ENCODE measurements around the gene SNX13.

The SNX13 gene

GRCh38 chr7:17781491-17782215 is 158.6 kb downstream of the SNX13 start:
- DNase-seq (ENCODE audit: low spot score) = no peak

GRCh38 chr7:17779381-17779780 is 160.9 kb downstream of the SNX13 start:
- DNase-seq (ENCODE audit: low spot score) = no peak

- DNase-seq (ENCODE audit: low spot score) = no peak
Measured at GRCh38 chr7:17774716-17775288, 165.5 kb downstream of the SNX13 start.

GRCh38 chr7:17774248-17774647 is 166.0 kb downstream of the SNX13 start:
- no peak for DNase-seq (ENCODE audit: low spot score)

- no peak for DNase-seq (ENCODE audit: low spot score)
Measured at GRCh38 chr7:17773289-17773626, 167.0 kb downstream of the SNX13 start.

GRCh38 chr7:17772581-17773288 is 167.6 kb downstream of the SNX13 start:
- no peak for DNase-seq (ENCODE audit: low spot score)

GRCh38 chr7:17771901-17772408 is 168.3 kb downstream of the SNX13 start:
- no peak for DNase-seq (ENCODE audit: low spot score)

GRCh38 chr7:17770710-17771375 is 169.5 kb downstream of the SNX13 start:
- peak; percentile 42 for DNase-seq (ENCODE audit: low spot score)

GRCh38 chr7:17769918-17770317 is 170.4 kb downstream of the SNX13 start:
- peak; percentile 78 for DNase-seq (ENCODE audit: low spot score)

- DNase-seq (ENCODE audit: low spot score) = no peak
Measured at GRCh38 chr7:17758008-17758407, 182.3 kb downstream of the SNX13 start.

- no peak for DNase-seq (ENCODE audit: low spot score)
Measured at GRCh38 chr7:17746020-17746530, 194.2 kb downstream of the SNX13 start.

- DNase-seq (ENCODE audit: low spot score) = no peak
Measured at GRCh38 chr7:17745610-17746009, 194.7 kb downstream of the SNX13 start.

- no peak for DNase-seq (ENCODE audit: low spot score)
Measured at GRCh38 chr7:17743316-17743715, 197.0 kb downstream of the SNX13 start.

GRCh38 chr7:17741426-17741825 is 198.9 kb downstream of the SNX13 start:
- DNase-seq (ENCODE audit: low spot score) = no peak

Data from globus pallidus (tissue), 1 donor.